ENCODE results near the gene GPR150. TPM values are rescaled to one million over a fixed set of nuclear protein-coding genes. Genes with fewer than 3 reads are reported as not detected.
"Not testable (repeated sequence)": the region's sequence is repeated elsewhere in the genome, so short reads cannot be mapped to it uniquely, and the experiment has no call there.

Gene GPR150
- total RNA-seq, 2 experiments from 2014 or later: 0.45 to 0.76 TPM

GRCh38 chr5:95631255-95631958, 11.5 kb downstream of the GPR150 start:
- Mint-ChIP-seq H3K4me3 (peak overlapping the region; percentile 34), H3K36me3 (ENCODE audit: low read depth) (peaks cover 5% of the 10 kb centered on the region), H3K9me3 (peaks cover 5% of the 10 kb centered on the region), H3K27ac (peak overlapping the region; percentile 96), H3K27me3 (no peaks in the 10 kb centered on the region), H3K4me1 (ENCODE audit: low read depth) (peaks cover 18% of the 10 kb centered on the region)
- DNase-seq (no peak), ATAC-seq (peak; percentile 7)
- ChIA-PET CTCF (interaction anchor here (1.1 to 2.7 kb wide), 9 partner anchors 8 to 150 kb away, joined by 3 to 14 read pairs (median 4); partner anchors contain the start of genes GPR150 and RFESD), POLR2A (interaction anchor here (1.0 to 2.7 kb wide), 5 partner anchors 9 to 239 kb away, joined by 3 to 23 read pairs (median 5); no protein-coding TSS in a partner anchor)
- no peak for TF ChIP-seq CTCF (IDR thresholded peaks at IDR 0.05)
- intact Hi-C loops (cut with micrococcal nuclease): no loop called here

- H3K9me3 Mint-ChIP-seq: peaks cover 5% of the 10 kb centered on the region
- DNase-seq: peak; percentile 87
- intact Hi-C loops (cut with micrococcal nuclease): no loop called here
- ATAC-seq: peak; percentile 99
- peak overlapping the region; percentile 96 for H3K27ac Mint-ChIP-seq
- H3K27me3 Mint-ChIP-seq: peaks cover 3% of the 10 kb centered on the region
- no peak for TF ChIP-seq CTCF (IDR thresholded peaks at IDR 0.05)
- ChIA-PET CTCF (interaction anchor here (1.2 to 2.7 kb wide), 8 partner anchors 9 to 150 kb away, joined by 3 to 14 read pairs (median 4); partner anchors contain the start of genes GPR150 and RFESD), POLR2A (interaction anchor here (0.5 to 2.7 kb wide), 9 partner anchors 10 to 238 kb away, joined by 3 to 23 read pairs (median 4); partner anchors contain the start of gene RFESD)
- H3K4me3 Mint-ChIP-seq: peak overlapping the region; percentile 34
- peaks cover 5% of the 10 kb centered on the region for H3K36me3 Mint-ChIP-seq (ENCODE audit: low read depth)
- H3K4me1 Mint-ChIP-seq (ENCODE audit: low read depth): peaks cover 18% of the 10 kb centered on the region
Measured at GRCh38 chr5:95631991-95632675, 12.2 kb downstream of the GPR150 start.

GRCh38 chr5:95632942-95633341, 13.1 kb downstream of the GPR150 start:
- CTCF ChIA-PET: interaction anchor here (1.4 to 2.7 kb wide), 3 partner anchors 8 to 14 kb away, joined by 4 to 14 read pairs (median 10); partner anchors contain the start of gene RFESD
- H3K4me3 Mint-ChIP-seq; H3K27me3 Mint-ChIP-seq; ATAC-seq; DNase-seq; H3K9me3 Mint-ChIP-seq; H3K36me3 Mint-ChIP-seq (ENCODE audit: low read depth); H3K27ac Mint-ChIP-seq; intact Hi-C loops (cut with micrococcal nuclease): not testable (repeated sequence)
- peaks cover 18% of the 10 kb centered on the region for H3K4me1 Mint-ChIP-seq (ENCODE audit: low read depth)
- POLR2A ChIA-PET: interaction anchor here (0.6 to 2.7 kb wide), 4 partner anchors 11 to 237 kb away, joined by 3 to 23 read pairs (median 6); partner anchors contain the start of gene RFESD

GRCh38 chr5:95633671-95634070, 13.8 kb downstream of the GPR150 start:
- H3K4me3 Mint-ChIP-seq: no peak overlapping the region
- ATAC-seq (no peak), DNase-seq (no peak)
- H3K36me3 Mint-ChIP-seq (ENCODE audit: low read depth): peaks cover 5% of the 10 kb centered on the region
- H3K27ac Mint-ChIP-seq: no peak overlapping the region
- ChIA-PET POLR2A (no interaction called here), CTCF (interaction anchor here (2.8 kb wide), 1 partner anchor 10 kb away, joined by 15 read pairs; no protein-coding TSS in a partner anchor)
- H3K9me3 Mint-ChIP-seq: peaks cover 5% of the 10 kb centered on the region
- no peak for TF ChIP-seq CTCF (IDR thresholded peaks at IDR 0.05)
- intact Hi-C loops (cut with micrococcal nuclease): no loop called here
- H3K4me1 Mint-ChIP-seq (ENCODE audit: low read depth): peaks cover 21% of the 10 kb centered on the region
- H3K27me3 Mint-ChIP-seq: peaks cover 6% of the 10 kb centered on the region

GRCh38 chr5:95634081-95634480, 14.2 kb downstream of the GPR150 start:
- peaks cover 5% of the 10 kb centered on the region for H3K36me3 Mint-ChIP-seq (ENCODE audit: low read depth)
- POLR2A ChIA-PET: interaction anchor here (1.2 kb wide), 1 partner anchor 12 kb away, joined by 4 read pairs; no protein-coding TSS in a partner anchor

More at GRCh38 chr5:95634081-95634480, 14.2 kb downstream of the GPR150 start:
- Mint-ChIP-seq H3K27me3 (peaks cover 7% of the 10 kb centered on the region), H3K9me3 (peaks cover 5% of the 10 kb centered on the region), H3K4me3 (no peak overlapping the region), H3K4me1 (ENCODE audit: low read depth) (peaks cover 21% of the 10 kb centered on the region), H3K27ac (no peak overlapping the region)
- intact Hi-C loops (cut with micrococcal nuclease): no loop called here
- ATAC-seq (no peak), DNase-seq (no peak)
- no peak for TF ChIP-seq CTCF (IDR thresholded peaks at IDR 0.05)
- CTCF ChIA-PET: interaction anchor here (1.3 to 2.8 kb wide), 2 partner anchors 10 to 12 kb away, joined by 3 to 15 read pairs; no protein-coding TSS in a partner anchor

All from activated CD8-positive, alpha-beta T cell treated with anti-CD3 and anti-CD28 coated beads for 36 hours (primary cell).